GM12878 (cell line): ENCODE data around the gene PRR7. TPM values are rescaled to one million over a fixed set of nuclear protein-coding genes. Genes with fewer than 3 reads are reported as not detected.

Experiments used
- ATAC-seq: fragments of 200-7000 bp; cut with Tn5 transposase; 3 replicates; pipeline ENCODE4 v1.9.1; 2020; ENCODE audit warnings: mild to moderate bottlenecking, moderate library complexity
- BruUV-seq: library from RNA; stranded (reverse); fragments of 400-500 nt; replicated peaks from 2 replicates; lab custom pipeline; 2021; lab: Mats Ljungman, UMichigan
- CTCF ChIA-PET: fragments of 300-600 bp; sonication (Branson Sonifier 250); formaldehyde crosslinking; extraction: SDS; loops from one replicate; lab custom pipeline; 2021; ENCODE audit warnings: inconsistent platforms; lab: Yijun Ruan, JAX
- POLR2A ChIA-PET: fragments of 350-600 bp; formaldehyde crosslinking; extraction: SDS; loops from one replicate; lab custom pipeline; 2021; ENCODE audit warnings: inconsistent platforms; lab: Charles Lee
- RAD21 ChIA-PET: fragments of 300-600 bp; sonication (Branson Sonifier 250); formaldehyde crosslinking; loops from one replicate; lab custom pipeline; 2023; ENCODE audit warnings: antibody characterized with exemption; ENCODE audit not compliant: unreplicated experiment; lab: Charles Lee
- SMC1A ChIA-PET: fragments of 300-600 bp; sonication (Branson Sonifier 250); formaldehyde crosslinking; loops from one replicate; lab custom pipeline; 2023; ENCODE audit not compliant: unreplicated experiment, uncharacterized antibody; lab: Charles Lee
- DNase-seq: peaks from one replicate; pipeline ENCODE4 v3.0.0-alpha.2; 2011; ENCODE audit warnings: low read depth, low spot score
- FAIRE-seq: peaks from 3 replicates; lab custom pipeline; 2011; peaks lifted over from hg19 to GRCh38; lab: Jason Lieb, UNC
- H2AFZ ChIP-seq: 2 replicates; pipeline ENCODE4 v1.6.0; 2011; ENCODE audit warnings: low read depth, low read length, control low read depth; ENCODE audit not compliant: control insufficient read depth
- H3K27ac ChIP-seq: 2 replicates; pipeline ENCODE4 v1.5.1; 2011; ENCODE audit warnings: control low read depth; ENCODE audit not compliant: control insufficient read depth, insufficient read depth
- H3K27me3 ChIP-seq, 2 experiments: replicated peaks in 1 of 2; 2 replicates each; pipeline versions ENCODE4 v1.6.0 to v1.6.1; 2011; ENCODE audit warnings: low read length in 1 of 2; ENCODE audit not compliant: control insufficient read depth in 2 of 2, insufficient read depth in 2 of 2
- H3K36me3 ChIP-seq, 2 experiments: 2 replicates each; pipeline ENCODE4 v1.5.1; 2011; ENCODE audit warnings: low read length in 1 of 2; ENCODE audit not compliant: control insufficient read depth in 2 of 2, insufficient read depth in 2 of 2
- H3K4me1 ChIP-seq: 2 replicates; pipeline ENCODE4 v1.6.1; 2011; ENCODE audit warnings: mild to moderate bottlenecking, low read length, moderate library complexity, mixed read lengths; ENCODE audit not compliant: control insufficient read depth, insufficient read depth
- H3K4me2 ChIP-seq: 2 replicates; pipeline ENCODE4 v1.6.0; 2011; ENCODE audit warnings: control low read depth; ENCODE audit not compliant: control insufficient read depth, insufficient read depth
- H3K4me3 ChIP-seq: fragments of 200-600 bp; sonication (generic); 2 replicates; pipeline ENCODE4 v1.5.1; 2016
- H3K79me2 ChIP-seq: 2 replicates; pipeline ENCODE4 v1.6.0; 2011; ENCODE audit warnings: low read length; ENCODE audit not compliant: control insufficient read depth, insufficient read depth
- H3K9ac ChIP-seq: 2 replicates; pipeline ENCODE4 v1.8.0; 2011; ENCODE audit warnings: low read length, control low read depth, mixed read lengths; ENCODE audit not compliant: control insufficient read depth, insufficient read depth
- H3K9me3 ChIP-seq: replicated peaks from 3 replicates; pipeline ENCODE4 v1.5.1; 2011; ENCODE audit warnings: mild to moderate bottlenecking, low read length; ENCODE audit not compliant: control insufficient read depth, insufficient read depth
- H4K20me1 ChIP-seq: 2 replicates; pipeline ENCODE4 v1.6.0; 2011; ENCODE audit not compliant: control insufficient read depth, insufficient read depth
- CHD2 ChIP-seq: IDR thresholded peaks from 2 replicates; pipeline ENCODE4 v1.6.1; 2011; ENCODE audit warnings: low read depth, low read length, improper control_type of control experiment, borderline replicate concordance
- DPF2 ChIP-seq: fragments of 450-650 bp; IDR thresholded peaks from 2 replicates; pipeline ENCODE4 v1.6.1; 2017; ENCODE audit warnings: mild to moderate bottlenecking
- EZH2 ChIP-seq: IDR thresholded peaks from 2 replicates; pipeline ENCODE4 v1.6.1; 2012; ENCODE audit warnings: low read depth, mild to moderate bottlenecking, control low read depth, inconsistent platforms, low read length, borderline replicate concordance; ENCODE audit not compliant: control insufficient read depth
- HCFC1 ChIP-seq: fragments of 150-350 bp; IDR thresholded peaks from 2 replicates; pipeline ENCODE4 v1.6.1; 2014; ENCODE audit warnings: low read length
- IRF4 ChIP-seq: IDR thresholded peaks from 2 replicates; pipeline ENCODE4 v1.6.1; 2011; ENCODE audit warnings: low read depth, low read length
- JUNB ChIP-seq: IDR thresholded peaks from 2 replicates; pipeline ENCODE4 v1.6.1; 2016; ENCODE audit warnings: antibody characterized with exemption, mild to moderate bottlenecking
- NR2F1 ChIP-seq: fragments of 450-650 bp; conservative IDR thresholded peaks from 2 replicates; pipeline ENCODE4 v1.6.1; 2017; ENCODE audit warnings: mild to moderate bottlenecking
- SMARCA5 ChIP-seq: fragments of 450-650 bp; IDR thresholded peaks from 2 replicates; pipeline ENCODE4 v1.6.1; 2017; ENCODE audit warnings: mild to moderate bottlenecking
- SMC3 ChIP-seq: IDR thresholded peaks from 2 replicates; pipeline ENCODE4 v1.6.1; 2011; ENCODE audit warnings: low read length, improper control_type of control experiment, borderline replicate concordance
- SREBF2 ChIP-seq: IDR thresholded peaks from 2 replicates; pipeline ENCODE4 v1.6.1; 2012; ENCODE audit warnings: mild to moderate bottlenecking, low read length
- SRF ChIP-seq, 2 experiments: IDR thresholded peaks; 2 replicates each; pipeline ENCODE4 v1.6.1; 2011; ENCODE audit warnings: low read depth in 2 of 2, low read length in 2 of 2, mild to moderate bottlenecking in 1 of 2, moderate library complexity in 1 of 2
- TAF1 ChIP-seq: IDR thresholded peaks from 2 replicates; pipeline ENCODE4 v1.6.1; 2011; ENCODE audit warnings: mild to moderate bottlenecking, low read depth, low read length, borderline replicate concordance
- YY1 ChIP-seq: IDR thresholded peaks from 2 replicates; pipeline ENCODE4 v1.6.1; 2011; ENCODE audit warnings: low read depth, mild to moderate bottlenecking, low read length
- ZNF24 ChIP-seq: fragments of 450-650 bp; IDR thresholded peaks from 2 replicates; pipeline ENCODE4 v1.6.1; 2017; ENCODE audit warnings: antibody characterized with exemption, mild to moderate bottlenecking
- WGBS: methylation state at CpG from one replicate; pipeline ENCODE4 v1.1.6; 2016; ENCODE audit warnings: low lambda C conversion rate; ENCODE audit not compliant: insufficient replicate concordance, insufficient coverage; ENCODE audit errors: missing lambda C conversion rate; 5-methylcytosine and 5-hydroxymethylcytosine counted together
- in situ Hi-C: fragments of 300-500 bp; cut with MboI; formaldehyde crosslinking; loops from 9 replicates; pipeline ENCODE4 v1.14.3; 2018; ENCODE audit warnings: mixed read lengths
- intact Hi-C: fragments of 100-400 bp; cut with micrococcal nuclease; formaldehyde crosslinking; loops from one replicate; pipeline ENCODE4 v1.14.2; 2022; ENCODE audit not compliant: unreplicated experiment
- polyA plus RNA-seq, 11 experiments: library from polyadenylated mRNA; depleted of rRNA in 4 of 11; unstranded in 6 of 11; stranded (reverse) in 5 of 11; fragments of >200 nt; fragmentation: Nextera tagmentation in 4 of 11; fragmentation: Illumina TruSeq in 1 of 11; extraction: Ambion mirVana in 4 of 11; extraction: Trizol in 1 of 11; gene quantifications; 1 replicate in 1 of 11; 2 replicates in 10 of 11; pipeline versions ENCODE4 v1.2.1 to v1.2.3, GENCODE V29; 2011 to 2016; ENCODE audit warnings: inconsistent platforms in 2 of 11, missing spikeins in 2 of 11, low read depth in 1 of 11
- total RNA-seq, 4 experiments: library from RNA; depleted of rRNA in 3 of 4; stranded (reverse); fragments of >200 nt in 3 of 4; fragmentation: Illumina TruSeq in 1 of 4; extraction: Trizol in 1 of 4; gene quantifications; 2 replicates each; pipeline versions ENCODE4 v1.2.1 to v1.2.3, GENCODE V29; 2013 to 2021
- TF ChIP-seq, protein P1 (sequence below): fragments of 450-650 bp; IDR thresholded peaks from 2 replicates; pipeline ENCODE4 v1.6.1; 2017; ENCODE audit warnings: low read depth, mild to moderate bottlenecking, moderate library complexity
- TF ChIP-seq, protein P2 (sequence below): fragments of 450-650 bp; conservative IDR thresholded peaks from 2 replicates; pipeline ENCODE4 v1.6.1; 2017; ENCODE audit warnings: mild to moderate bottlenecking, moderate library complexity
- TF ChIP-seq, protein P3 (sequence below): IDR thresholded peaks from 2 replicates; pipeline ENCODE4 v1.6.1; 2012; ENCODE audit warnings: low read depth, low read length, improper control_type of control experiment

Gene PRR7
- total and polyA plus RNA-seq, 10 of the 15 experiments (the other 5 are each of a cell fraction or from before 2014, with no cell fraction given) = 0.09 to 18.8 (median 4.6) TPM; not detected in 2

DNA sequence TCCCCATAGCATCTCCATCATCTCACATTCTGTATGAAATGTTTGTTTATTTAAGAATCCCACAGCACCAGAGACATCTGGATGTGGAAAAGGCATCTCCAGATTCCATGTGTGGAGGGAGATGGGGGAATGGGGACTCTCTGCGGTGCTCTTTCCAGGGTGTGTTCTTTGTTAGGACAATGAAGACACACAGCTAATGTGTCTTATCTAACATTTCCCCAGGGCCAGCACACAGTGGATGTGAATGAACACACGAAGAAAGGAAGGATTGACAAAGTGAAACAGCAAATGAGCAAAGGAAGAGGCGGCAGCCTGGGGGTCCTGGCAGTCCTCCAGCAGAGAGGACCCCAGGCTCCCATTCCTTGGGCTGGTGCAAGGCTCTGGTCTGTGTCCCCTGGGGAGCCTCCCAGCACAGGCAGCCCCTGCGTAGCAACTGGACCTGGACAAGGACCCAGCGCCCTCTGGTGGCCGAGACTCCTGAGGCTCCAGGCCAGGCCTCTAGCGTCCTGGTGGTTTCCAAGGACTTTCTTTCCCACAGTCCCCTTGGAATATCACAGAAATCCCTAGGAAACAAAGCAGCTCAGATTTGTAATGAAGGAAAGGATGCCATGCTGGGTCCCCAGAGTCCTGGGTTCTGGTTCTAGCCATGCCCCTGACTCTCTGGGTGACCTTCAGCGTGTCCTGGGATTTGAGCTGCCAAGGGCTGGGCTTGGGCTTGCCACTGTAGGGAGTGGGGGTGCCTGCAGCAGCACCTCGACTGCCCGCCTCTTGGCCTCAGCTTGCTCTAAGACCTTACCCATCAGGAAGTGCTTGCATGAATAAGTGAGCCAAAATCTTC lies 54.3 kb downstream of the PRR7 start:
- peaks cover 7 to 19% of the 10 kb centered on the region in 2 experiments; a peak in 2 of 4 replicates for H3K36me3 ChIP-seq
- in situ Hi-C loops = no loop called here
- no peak overlapping the region for H3K4me3 ChIP-seq
- H3K4me2 ChIP-seq = peak overlapping the region; percentile 81; the same call in 1 of the 2 replicates
- ChIA-PET SMC1A (interaction anchor here (0.6 to 3.3 kb wide), 15 partner anchors 22 to 566 kb away, joined by 3 to 23 read pairs (median 5); no protein-coding TSS in a partner anchor), POLR2A (interaction anchor here (0.6 to 1.9 kb wide), 12 partner anchors 9 to 191 kb away, joined by 3 to 12 read pairs (median 4); partner anchors contain the start of gene DOK3), RAD21 (interaction anchor here (0.7 to 4.5 kb wide), 16 partner anchors 8 to 191 kb away, joined by 3 to 40 read pairs (median 4); partner anchors contain the start of genes DOK3, FAM193B and GRK6), CTCF (interaction anchor here (0.6 to 4.6 kb wide), 36 partner anchors 8 to 360 kb away, joined by 3 to 72 read pairs (median 5); partner anchors contain the start of genes B4GALT7, DDX41, DOK3 and F12)
- 12% methylated on average over 10 of the region's 10 CpGs for WGBS
- no TSS peak for BruUV-seq
- H3K9me3 ChIP-seq = no peaks in the 10 kb centered on the region
- intact Hi-C loops = loop anchor here (1.0 to 10.0 kb wide), 4 partner anchors 44 to 386 kb away; partner anchors contain the start of gene MXD3
- peaks cover 3% of the 10 kb centered on the region for H3K79me2 ChIP-seq
- ATAC-seq = peak; percentile 61
- peaks cover 36% of the 10 kb centered on the region for H3K4me1 ChIP-seq
- no peak overlapping the region for H3K9ac ChIP-seq
- no peaks in the 10 kb centered on the region for H4K20me1 ChIP-seq
- no peak for DNase-seq
- no peaks in the 10 kb centered on the region; a peak in 1 of 4 replicates for H3K27me3 ChIP-seq
- peak; percentile 87 for FAIRE-seq
- H3K27ac ChIP-seq = peak overlapping the region; percentile 81
- H2AFZ ChIP-seq = no peak overlapping the region
- TF ChIP-seq, protein P1, sequence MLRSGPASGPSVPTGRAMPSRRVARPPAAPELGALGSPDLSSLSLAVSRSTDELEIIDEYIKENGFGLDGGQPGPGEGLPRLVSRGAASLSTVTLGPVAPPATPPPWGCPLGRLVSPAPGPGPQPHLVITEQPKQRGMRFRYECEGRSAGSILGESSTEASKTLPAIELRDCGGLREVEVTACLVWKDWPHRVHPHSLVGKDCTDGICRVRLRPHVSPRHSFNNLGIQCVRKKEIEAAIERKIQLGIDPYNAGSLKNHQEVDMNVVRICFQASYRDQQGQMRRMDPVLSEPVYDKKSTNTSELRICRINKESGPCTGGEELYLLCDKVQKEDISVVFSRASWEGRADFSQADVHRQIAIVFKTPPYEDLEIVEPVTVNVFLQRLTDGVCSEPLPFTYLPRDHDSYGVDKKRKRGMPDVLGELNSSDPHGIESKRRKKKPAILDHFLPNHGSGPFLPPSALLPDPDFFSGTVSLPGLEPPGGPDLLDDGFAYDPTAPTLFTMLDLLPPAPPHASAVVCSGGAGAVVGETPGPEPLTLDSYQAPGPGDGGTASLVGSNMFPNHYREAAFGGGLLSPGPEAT = peak; percentile 71
- TF ChIP-seq IRF4 (no peak), TAF1 (no peak), NR2F1 (no peak), ZNF24 (no peak), JUNB (no peak), CHD2 (0 out of 2 replicates have a peak, but pooled peaks have one; percentile 32), EZH2 (no peak), YY1 (peak; percentile 57; the same call in 1 of the 2 replicates), SREBF2 (no peak), DPF2 (peak; percentile 21; the same call in 1 of the 2 replicates), SRF (IDR thresholded peaks at IDR 0.05; ENCODE audit: low read depth in 2 of 2, low read length in 2 of 2) (0 out of 4 replicates have a peak, but pooled peaks of 1 of the 2 experiments have one; percentile 28), SMARCA5 (peak; percentile 75; the same call in 1 of the 2 replicates), HCFC1 (no peak), SMC3 (peak; percentile 71)
- TF ChIP-seq, protein P2, sequence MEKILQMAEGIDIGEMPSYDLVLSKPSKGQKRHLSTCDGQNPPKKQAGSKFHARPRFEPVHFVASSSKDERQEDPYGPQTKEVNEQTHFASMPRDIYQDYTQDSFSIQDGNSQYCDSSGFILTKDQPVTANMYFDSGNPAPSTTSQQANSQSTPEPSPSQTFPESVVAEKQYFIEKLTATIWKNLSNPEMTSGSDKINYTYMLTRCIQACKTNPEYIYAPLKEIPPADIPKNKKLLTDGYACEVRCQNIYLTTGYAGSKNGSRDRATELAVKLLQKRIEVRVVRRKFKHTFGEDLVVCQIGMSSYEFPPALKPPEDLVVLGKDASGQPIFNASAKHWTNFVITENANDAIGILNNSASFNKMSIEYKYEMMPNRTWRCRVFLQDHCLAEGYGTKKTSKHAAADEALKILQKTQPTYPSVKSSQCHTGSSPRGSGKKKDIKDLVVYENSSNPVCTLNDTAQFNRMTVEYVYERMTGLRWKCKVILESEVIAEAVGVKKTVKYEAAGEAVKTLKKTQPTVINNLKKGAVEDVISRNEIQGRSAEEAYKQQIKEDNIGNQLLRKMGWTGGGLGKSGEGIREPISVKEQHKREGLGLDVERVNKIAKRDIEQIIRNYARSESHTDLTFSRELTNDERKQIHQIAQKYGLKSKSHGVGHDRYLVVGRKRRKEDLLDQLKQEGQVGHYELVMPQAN = no peak
- TF ChIP-seq, protein P3, sequence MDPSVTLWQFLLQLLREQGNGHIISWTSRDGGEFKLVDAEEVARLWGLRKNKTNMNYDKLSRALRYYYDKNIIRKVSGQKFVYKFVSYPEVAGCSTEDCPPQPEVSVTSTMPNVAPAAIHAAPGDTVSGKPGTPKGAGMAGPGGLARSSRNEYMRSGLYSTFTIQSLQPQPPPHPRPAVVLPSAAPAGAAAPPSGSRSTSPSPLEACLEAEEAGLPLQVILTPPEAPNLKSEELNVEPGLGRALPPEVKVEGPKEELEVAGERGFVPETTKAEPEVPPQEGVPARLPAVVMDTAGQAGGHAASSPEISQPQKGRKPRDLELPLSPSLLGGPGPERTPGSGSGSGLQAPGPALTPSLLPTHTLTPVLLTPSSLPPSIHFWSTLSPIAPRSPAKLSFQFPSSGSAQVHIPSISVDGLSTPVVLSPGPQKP = no peak
